GM21619 (cell line): Measurements from ENCODE around the gene GPRC5B.

Source experiments
- ATAC-seq: cut with Tn5 transposase; IDR thresholded peaks from one replicate; pipeline ENCODE4 v1.9.1; 2021; ENCODE audit not compliant: unreplicated experiment

Gene GPRC5B, protein sequence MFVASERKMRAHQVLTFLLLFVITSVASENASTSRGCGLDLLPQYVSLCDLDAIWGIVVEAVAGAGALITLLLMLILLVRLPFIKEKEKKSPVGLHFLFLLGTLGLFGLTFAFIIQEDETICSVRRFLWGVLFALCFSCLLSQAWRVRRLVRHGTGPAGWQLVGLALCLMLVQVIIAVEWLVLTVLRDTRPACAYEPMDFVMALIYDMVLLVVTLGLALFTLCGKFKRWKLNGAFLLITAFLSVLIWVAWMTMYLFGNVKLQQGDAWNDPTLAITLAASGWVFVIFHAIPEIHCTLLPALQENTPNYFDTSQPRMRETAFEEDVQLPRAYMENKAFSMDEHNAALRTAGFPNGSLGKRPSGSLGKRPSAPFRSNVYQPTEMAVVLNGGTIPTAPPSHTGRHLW

GRCh38 chr16:19884611-19885450, at the start of gene GPRC5B:
TSS of gene GPRC5B (minus strand) at chr16:19884848. CDS start at chr16:19872845, 12,003 bp downstream.
- ATAC-seq = no peak

- ATAC-seq = no peak
These were observed 49.1 kb upstream of the GPRC5B start for GRCh38 chr16:19933740-19934139.

- no peak for ATAC-seq
These were observed 44.4 kb upstream of the GPRC5B start for GRCh38 chr16:19929062-19929511.

- ATAC-seq = no peak
These were observed 43.8 kb upstream of the GPRC5B start for GRCh38 chr16:19928432-19928831.

DNA sequence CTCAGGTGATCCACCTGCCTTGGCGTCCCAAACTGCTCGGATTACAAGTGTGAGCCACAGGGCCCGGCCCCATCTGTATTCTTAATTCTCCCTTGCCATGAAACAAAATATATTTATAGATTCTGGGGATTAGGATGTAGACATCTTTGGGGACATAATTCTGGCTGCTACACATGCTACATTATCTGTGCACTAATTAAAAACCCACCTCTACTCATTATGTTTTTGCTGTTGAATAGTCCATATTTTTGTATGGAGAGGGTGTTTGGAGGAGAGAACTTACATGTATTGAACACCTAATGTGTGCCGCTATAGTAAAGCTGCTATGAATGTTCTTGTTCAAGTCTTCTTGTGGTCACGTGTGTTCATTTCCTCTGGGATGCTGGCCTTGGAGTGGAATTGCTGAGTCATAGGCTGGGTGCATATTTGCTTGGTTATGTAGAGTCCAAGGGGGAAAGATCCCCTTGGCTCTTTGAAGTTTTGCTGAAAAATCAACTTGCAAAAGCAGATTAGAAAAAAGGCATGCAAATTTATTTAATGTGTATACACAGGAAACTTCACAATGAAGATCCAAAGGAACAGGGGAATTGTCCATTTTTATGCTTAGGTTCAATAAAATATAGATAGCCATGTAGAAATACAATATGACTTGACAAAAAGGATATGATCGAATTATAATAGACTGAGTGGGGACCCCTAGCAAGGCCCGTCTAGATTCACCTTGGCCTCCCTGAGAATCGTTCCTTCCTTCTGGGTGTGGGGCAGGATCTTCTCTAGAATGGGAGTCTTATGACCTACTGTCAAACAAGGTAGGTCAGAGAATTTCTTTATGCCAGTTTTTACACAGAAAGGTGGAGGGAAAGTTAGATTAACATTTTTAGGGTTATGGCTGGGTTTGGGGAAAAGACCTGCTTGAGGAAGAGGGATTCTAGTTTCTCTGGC, 42.1 kb upstream of the GPRC5B start:
- ATAC-seq = no peak

DNA sequence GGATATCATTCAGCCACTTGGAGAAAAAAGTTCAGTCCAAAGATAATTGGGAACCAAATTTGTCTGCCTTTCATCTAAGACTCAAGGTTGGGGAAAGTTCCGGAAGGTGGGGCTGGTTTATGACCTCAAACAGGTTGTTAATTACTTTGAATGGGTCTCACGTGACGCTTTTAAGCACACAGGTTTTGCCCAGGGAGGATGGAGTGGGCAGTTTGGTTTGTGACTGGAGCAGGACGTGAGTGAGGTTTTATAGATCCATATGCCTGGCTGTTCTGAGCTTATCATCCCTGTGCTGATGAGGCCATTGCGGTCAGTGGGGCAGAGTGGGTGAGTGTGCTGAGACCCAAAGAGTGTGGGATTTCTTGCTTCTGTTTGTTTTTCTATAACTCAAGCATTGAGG, 38.7 kb upstream of the GPRC5B start:
- ATAC-seq = no peak

GRCh38 chr16:19919142-19919541, 34.5 kb upstream of the GPRC5B start:
- ATAC-seq = no peak

- no peak for ATAC-seq
These were observed 31.4 kb upstream of the GPRC5B start for GRCh38 chr16:19916064-19916463.

DNA sequence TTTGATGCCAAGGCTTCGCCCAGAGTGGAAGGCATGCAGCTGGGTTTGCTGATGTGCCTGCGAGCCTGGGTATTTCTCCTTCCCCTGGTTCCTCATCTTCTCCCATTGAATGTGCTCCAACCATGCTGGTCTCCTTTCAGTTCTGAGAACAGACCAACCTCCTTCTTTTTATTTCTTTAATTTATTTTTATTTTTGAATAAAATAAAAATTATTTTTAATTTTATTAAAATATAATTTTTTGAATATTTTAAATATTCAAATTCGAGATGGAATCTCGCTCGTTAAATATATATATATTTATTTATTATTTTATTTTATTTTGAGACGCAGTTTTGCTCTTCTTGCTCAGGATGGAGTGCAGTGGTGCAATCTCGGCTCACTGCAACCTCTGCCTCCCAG, 30.2 kb upstream of the GPRC5B start:
- ATAC-seq = no peak

GRCh38 chr16:19913340-19913645, 28.6 kb upstream of the GPRC5B start:
- no peak for ATAC-seq

- no peak for ATAC-seq
These were observed 28.0 kb upstream of the GPRC5B start for GRCh38 chr16:19912455-19913339.

- ATAC-seq = no peak
These were observed 27.3 kb upstream of the GPRC5B start for GRCh38 chr16:19911747-19912454.

- no peak for ATAC-seq
These were observed 26.6 kb upstream of the GPRC5B start for GRCh38 chr16:19911204-19911603.

GRCh38 chr16:19909750-19910322, 25.2 kb upstream of the GPRC5B start:
- no peak for ATAC-seq

- ATAC-seq = no peak
These were observed 24.3 kb upstream of the GPRC5B start for GRCh38 chr16:19908921-19909320.

GRCh38 chr16:19907161-19907992, 22.7 kb upstream of the GPRC5B start:
- no peak for ATAC-seq

DNA sequence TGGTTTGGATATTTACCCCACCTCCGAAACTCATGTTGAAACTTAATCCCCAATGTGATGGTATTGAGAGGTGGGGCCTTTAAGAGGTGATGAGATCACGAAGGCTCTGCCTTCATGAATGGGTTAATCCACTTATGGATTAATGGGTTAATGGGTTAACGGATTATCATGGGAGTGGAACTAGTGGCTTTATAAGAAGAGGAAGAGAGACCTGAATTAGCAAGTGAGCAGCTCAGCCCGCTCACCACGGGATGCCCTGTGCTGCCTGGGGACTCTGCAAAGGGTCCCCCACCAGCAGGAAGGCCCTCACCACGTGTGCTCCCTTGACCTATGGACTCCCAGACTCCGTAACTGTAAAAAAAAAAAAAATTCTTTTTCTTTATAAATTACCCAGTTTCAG, 16.5 kb upstream of the GPRC5B start:
- no peak for ATAC-seq

- ATAC-seq = no peak
These were observed 14.9 kb upstream of the GPRC5B start for GRCh38 chr16:19899605-19899955.
